ENCODE measurements around the gene TNPO1.

TNPO1 gene

DNA sequence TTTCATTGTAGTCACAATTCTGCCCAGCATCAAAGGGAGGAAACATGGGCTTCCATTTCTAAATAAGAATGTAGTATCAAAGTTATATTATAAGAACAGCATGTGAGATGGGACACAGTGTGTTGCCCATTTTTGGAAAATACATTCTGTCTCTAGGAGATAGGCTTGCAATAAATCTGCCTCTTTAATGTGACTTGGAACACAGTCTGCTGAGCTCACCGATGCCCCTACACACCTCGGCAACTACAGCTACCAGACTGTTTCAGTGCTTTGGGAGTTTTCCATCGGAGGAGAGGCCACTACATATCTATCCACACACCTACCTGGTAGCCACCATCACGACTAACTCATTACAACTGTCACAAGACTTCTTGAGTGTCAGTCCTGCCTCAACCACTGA lies 120.4 kb downstream of the TNPO1 start:
- TF ChIP-seq, protein P1, sequence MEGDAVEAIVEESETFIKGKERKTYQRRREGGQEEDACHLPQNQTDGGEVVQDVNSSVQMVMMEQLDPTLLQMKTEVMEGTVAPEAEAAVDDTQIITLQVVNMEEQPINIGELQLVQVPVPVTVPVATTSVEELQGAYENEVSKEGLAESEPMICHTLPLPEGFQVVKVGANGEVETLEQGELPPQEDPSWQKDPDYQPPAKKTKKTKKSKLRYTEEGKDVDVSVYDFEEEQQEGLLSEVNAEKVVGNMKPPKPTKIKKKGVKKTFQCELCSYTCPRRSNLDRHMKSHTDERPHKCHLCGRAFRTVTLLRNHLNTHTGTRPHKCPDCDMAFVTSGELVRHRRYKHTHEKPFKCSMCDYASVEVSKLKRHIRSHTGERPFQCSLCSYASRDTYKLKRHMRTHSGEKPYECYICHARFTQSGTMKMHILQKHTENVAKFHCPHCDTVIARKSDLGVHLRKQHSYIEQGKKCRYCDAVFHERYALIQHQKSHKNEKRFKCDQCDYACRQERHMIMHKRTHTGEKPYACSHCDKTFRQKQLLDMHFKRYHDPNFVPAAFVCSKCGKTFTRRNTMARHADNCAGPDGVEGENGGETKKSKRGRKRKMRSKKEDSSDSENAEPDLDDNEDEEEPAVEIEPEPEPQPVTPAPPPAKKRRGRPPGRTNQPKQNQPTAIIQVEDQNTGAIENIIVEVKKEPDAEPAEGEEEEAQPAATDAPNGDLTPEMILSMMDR (IDR thresholded peaks at IDR 0.05; ENCODE audit: low read depth, low read length, missing control alignments): no peak
- DNase-seq (ENCODE audit: low read depth): no peak
- H3K4me3 ChIP-seq (ENCODE audit: low read depth, low read length): no peak overlapping the region

DNA sequence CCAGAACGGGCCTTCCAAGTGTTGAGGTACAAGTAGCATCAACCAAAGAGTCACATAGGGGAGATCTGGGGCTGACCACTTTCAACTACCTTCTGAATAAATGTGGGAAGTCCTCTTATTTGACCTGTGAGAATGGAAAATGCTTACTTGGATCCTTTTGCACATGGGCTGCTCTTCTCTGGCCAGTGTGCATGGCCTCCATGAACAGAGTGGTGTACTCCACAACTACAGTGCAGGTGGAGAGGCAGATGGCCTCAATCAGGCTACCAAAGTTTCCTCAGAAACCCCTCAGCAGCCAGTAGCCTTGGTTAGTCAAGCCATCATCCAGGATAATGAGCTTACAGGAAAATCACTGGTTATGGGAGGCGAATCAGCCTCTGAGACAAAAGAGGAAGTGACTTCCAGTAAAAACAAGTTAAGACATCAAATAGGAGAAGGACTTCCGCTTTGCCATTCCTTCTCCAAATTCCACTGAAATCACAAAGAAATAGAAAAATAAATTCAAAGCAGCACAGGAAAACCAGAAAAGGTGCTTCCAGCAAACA lies 121.1 kb downstream of the TNPO1 start:
- TF ChIP-seq, protein P1 (IDR thresholded peaks at IDR 0.05; ENCODE audit: low read depth, low read length, missing control alignments): no peak
- DNase-seq (ENCODE audit: low read depth): no peak
- no peak overlapping the region for H3K4me3 ChIP-seq (ENCODE audit: low read depth, low read length)

DNA sequence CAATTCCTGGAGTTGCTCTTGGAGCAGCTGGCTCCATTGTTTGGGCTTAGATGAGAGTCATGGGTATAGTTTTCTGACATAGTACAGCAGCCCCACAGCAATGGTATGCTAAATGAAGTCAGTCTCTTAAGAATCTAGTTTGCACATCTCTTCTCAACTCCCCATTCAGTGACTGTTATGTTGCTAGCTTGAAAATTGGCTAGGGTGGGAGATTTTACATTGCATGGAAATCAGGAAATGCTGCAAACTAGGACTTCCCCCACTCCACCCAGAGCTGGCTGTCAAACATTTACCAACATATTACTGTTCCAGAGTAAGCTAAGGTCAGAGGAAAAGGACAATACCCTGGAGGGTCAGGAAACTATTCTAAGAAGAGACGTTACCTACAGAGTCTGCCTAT lies 121.7 kb downstream of the TNPO1 start:
- no peak overlapping the region for H3K4me3 ChIP-seq (ENCODE audit: low read depth, low read length)

DNA sequence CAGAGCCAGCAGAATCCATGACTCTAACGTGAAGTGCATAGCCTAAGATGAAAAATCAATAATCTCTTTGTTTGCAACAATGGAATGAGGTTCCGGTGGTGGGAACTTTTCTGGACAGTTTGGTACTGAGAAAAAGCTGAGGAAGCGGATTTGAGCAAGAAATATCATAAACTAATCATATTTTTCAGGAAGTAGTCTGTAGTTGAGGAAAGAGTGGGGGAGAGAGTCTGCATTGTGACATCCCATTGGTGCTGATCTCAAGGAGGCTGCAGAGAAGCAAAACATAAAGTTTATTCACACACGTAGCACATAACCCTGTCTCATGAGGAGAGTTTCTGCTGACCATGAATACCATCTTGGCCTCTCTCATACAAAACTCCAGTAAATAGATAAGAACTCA lies 123.6 kb downstream of the TNPO1 start:
- no peak for DNase-seq (ENCODE audit: low read depth)
- TF ChIP-seq, protein P1 (IDR thresholded peaks at IDR 0.05; ENCODE audit: low read depth, low read length, missing control alignments): no peak
- H3K4me3 ChIP-seq (ENCODE audit: low read depth, low read length): no peak overlapping the region

More for the DNA sequence above, 121.7 kb downstream of the TNPO1 start:
- DNase-seq (ENCODE audit: low read depth): no peak
- TF ChIP-seq, protein P1 (IDR thresholded peaks at IDR 0.05; ENCODE audit: low read depth, low read length, missing control alignments): no peak

DNA sequence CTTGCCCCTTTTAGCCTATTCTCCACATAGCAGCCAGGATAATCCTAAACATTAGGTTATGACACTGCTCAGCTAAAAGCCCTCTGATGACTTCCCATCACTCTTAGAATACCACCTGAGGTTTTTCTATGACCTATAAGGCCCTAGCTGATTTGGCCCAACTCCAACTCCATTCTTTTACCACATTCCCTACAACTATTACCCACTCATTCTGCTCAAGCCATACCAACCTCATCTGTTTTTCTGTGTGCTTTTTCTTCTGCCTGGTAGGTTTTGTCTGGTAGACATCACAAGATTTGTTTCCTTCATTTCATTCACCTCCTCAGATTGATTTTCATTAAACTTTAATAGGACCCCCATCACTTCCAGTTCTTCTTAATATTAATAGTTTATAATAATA lies 126.8 kb downstream of the TNPO1 start:
- TF ChIP-seq, protein P1 (IDR thresholded peaks at IDR 0.05; ENCODE audit: low read depth, low read length, missing control alignments): no peak
- no peak for DNase-seq (ENCODE audit: low read depth)
- H3K4me3 ChIP-seq (ENCODE audit: low read depth, low read length): no peak overlapping the region

DNA sequence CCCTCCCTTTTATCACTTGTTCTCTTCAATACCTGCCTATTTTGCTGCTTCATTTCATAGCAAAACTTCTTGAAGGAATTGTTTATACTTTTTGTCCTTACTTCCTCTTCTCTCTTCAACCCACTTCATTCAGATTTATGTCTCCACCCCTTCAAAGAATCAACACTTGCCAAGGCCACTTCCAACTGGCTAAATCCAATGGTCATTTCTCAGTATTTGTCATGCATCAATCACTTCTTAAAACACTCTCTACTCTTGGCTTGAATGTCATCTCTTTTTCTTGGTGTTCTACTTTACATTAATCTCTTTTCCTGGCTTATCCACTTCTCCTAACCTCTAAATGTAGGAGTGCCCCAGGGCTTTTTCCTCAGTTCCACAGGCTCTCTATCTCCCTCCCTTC lies 131.0 kb downstream of the TNPO1 start:
- TF ChIP-seq, protein P1 (IDR thresholded peaks at IDR 0.05; ENCODE audit: low read depth, low read length, missing control alignments): no peak
- H3K4me3 ChIP-seq (ENCODE audit: low read depth, low read length): no peak overlapping the region
- DNase-seq (ENCODE audit: low read depth): no peak

DNA sequence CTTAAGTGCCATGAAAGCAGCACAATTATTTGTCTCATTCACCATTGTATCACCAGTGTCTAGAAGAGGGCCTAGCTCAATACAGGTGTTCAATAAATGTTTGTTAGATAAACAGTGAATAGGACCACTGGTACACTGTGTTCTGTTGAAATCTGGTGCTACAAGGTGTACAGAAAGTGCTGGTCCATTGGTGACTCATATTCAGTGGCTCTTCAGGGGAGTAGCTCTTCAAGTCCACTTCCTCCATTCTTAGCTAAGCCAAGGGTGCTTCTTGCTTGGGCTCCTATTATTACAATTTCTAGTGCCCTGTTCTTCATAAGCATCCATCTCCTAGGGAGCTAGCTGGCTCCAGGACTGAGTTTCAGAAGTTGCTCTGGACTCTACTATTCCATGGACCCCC lies 133.0 kb downstream of the TNPO1 start:
- TF ChIP-seq, protein P1 (IDR thresholded peaks at IDR 0.05; ENCODE audit: low read depth, low read length, missing control alignments): no peak
- no peak overlapping the region for H3K4me3 ChIP-seq (ENCODE audit: low read depth, low read length)
- DNase-seq (ENCODE audit: low read depth): no peak

Data from GM12864 (cell line).